GM12874 (cell line): ENCODE measurements around the gene FAM131B.

Source experiments
- TF ChIP-seq, protein P1 (sequence below): IDR thresholded peaks from 2 replicates; pipeline ENCODE4 v1.5.1; 2011; ENCODE audit warnings: low read depth, mild to moderate bottlenecking, control low read depth, low read length, moderate library complexity; ENCODE audit not compliant: insufficient read depth

FAM131B gene

GRCh38 chr7:143392875-143393266 is 30.4 kb upstream of the FAM131B start:
- TF ChIP-seq, protein P1, sequence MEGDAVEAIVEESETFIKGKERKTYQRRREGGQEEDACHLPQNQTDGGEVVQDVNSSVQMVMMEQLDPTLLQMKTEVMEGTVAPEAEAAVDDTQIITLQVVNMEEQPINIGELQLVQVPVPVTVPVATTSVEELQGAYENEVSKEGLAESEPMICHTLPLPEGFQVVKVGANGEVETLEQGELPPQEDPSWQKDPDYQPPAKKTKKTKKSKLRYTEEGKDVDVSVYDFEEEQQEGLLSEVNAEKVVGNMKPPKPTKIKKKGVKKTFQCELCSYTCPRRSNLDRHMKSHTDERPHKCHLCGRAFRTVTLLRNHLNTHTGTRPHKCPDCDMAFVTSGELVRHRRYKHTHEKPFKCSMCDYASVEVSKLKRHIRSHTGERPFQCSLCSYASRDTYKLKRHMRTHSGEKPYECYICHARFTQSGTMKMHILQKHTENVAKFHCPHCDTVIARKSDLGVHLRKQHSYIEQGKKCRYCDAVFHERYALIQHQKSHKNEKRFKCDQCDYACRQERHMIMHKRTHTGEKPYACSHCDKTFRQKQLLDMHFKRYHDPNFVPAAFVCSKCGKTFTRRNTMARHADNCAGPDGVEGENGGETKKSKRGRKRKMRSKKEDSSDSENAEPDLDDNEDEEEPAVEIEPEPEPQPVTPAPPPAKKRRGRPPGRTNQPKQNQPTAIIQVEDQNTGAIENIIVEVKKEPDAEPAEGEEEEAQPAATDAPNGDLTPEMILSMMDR, result no peak

DNA sequence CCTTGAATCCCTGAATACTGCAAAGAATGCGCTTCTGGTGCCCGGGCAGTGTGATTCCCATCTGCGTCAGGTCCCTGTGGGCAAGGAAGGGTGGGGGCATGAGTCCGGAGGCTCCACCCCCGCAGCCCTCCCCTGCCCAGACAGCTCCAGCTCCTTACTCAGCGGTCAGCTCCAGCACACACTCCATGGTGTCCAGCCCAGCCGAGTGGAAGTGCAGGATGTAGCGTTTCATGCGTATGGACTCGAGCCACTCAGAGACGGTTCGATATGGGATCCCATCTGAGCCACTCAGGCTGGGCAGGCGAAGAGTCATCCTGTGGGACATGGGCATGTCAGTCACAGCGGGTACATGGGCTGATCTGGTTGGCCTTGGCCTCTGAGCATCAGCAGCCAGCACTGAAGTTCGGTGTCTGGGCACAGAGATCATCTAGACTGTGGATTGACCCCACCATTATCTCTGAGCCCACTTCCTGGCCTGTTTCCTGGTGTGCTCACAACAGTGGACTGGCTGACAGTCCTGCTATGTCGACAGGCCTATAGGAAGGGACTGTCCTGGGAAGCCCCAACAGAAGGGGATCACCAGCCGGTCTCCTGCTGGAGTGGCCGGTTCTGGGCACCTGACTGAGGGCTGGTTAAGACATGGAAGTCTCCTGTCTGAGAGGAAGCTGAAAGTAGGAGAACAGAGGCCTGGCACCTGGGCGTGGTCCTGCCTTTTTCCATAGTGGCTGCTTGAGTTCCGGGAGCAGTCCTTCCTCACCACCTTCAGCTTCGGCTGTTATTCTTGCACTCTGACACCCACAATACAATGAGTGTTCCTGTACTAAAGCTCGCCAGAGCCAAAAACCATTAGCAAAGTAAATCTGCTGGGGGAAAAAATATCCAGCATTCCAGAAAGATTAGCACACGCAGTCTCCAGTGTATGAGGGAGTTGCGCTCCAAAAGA is 29.2 kb upstream of the FAM131B start:
- TF ChIP-seq, protein P1, result no peak

GRCh38 chr7:143390773-143391317 is 28.3 kb upstream of the FAM131B start:
- TF ChIP-seq, protein P1, result no peak

GRCh38 chr7:143390104-143390772 is 27.7 kb upstream of the FAM131B start:
- TF ChIP-seq, protein P1, result no peak

- TF ChIP-seq, protein P1, result no peak
Measured at GRCh38 chr7:143389316-143390103, 27.0 kb upstream of the FAM131B start.

DNA sequence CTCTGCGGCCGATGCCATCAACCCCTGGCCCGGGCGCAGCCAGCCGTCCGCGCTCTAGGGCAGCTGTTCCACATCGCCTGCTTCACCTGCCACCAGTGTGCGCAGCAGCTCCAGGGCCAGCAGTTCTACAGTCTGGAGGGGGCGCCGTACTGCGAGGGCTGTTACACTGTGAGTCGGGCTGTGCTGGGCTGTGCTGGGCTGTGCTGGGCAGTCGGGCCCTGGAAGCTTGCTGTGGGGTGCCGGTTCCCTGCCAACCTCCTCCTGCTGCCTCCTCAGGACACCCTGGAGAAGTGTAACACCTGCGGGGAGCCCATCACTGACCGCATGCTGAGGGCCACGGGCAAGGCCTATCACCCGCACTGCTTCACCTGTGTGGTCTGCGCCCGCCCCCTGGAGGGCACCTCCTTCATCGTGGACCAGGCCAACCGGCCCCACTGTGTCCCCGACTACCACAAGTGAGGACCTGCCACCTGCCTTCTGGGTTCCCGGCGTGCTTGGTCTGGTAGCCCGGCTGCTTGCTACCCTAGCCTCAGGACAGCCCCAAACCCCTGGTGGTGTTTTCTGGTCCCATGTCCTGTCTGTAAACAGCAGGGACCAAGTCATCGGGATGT is 26.1 kb upstream of the FAM131B start:
- TF ChIP-seq, protein P1, result no peak
